Activated CD4-positive, CD25-positive, alpha-beta regulatory T cell treated with anti-CD3 and anti-CD28 coated beads, Interleukin-2, amount 50 U/mL, for 72 hours (primary cell): ENCODE data around the gene PIGV.
"Not testable (repeated sequence)": the region's sequence is repeated elsewhere in the genome, so short reads cannot be mapped to it uniquely, and the experiment has no call there.

Experiments used
- DNase-seq: peaks from one replicate; pipeline ENCODE4 v3.0.0; 2021

The PIGV gene

DNA sequence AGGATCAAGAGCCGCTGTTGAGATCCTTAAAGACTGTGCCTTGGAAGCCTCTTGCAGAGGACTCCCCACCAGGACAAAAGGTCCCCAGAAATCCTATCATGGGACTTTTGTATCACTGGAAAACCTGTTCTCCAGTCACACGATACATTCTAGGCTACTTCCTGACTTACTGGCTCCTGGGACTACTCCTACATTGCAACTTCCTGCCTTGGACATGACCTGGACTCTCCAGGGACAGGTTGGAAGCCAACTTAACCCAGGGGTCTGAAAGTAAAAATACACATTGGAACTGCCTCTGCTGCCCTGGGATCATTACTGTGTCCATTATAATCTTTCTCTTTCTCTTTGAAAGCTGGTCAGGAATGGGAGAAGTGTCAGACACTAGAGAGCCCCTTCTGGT is 9.9 kb downstream of the PIGV start:
- no peak for DNase-seq

DNA sequence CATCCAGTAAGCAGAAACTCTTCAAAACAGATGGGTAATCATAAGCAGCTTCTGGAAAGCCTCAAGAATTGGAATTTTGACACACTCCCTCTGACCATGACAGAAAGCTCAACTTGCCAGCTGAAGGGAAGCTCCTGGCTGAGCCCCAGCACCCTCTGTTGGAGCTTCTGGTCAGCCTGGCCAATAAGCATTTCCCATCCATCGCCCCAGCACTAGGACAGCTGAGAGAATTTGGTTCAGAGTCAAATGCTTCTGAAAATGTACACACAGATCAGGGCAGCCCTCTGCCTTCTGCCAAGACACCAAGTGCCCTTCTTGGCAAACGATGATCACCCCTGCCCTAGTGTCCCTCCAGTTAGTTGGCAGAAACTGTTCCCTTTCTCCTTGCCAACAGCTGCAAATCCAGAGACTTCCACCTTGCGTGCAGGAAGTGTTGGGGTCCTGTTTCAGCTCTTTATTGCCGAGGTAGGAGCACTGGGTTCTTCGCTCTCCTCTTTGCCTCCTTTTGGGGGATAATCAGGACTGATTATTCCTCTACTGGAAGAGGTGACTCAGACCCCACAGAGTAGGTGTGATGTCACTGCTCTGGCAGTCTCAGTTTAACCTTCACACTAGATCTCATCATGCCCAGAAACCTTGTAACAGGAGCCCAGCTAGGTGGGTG is 11.9 kb downstream of the PIGV start:
- no peak for DNase-seq

DNA sequence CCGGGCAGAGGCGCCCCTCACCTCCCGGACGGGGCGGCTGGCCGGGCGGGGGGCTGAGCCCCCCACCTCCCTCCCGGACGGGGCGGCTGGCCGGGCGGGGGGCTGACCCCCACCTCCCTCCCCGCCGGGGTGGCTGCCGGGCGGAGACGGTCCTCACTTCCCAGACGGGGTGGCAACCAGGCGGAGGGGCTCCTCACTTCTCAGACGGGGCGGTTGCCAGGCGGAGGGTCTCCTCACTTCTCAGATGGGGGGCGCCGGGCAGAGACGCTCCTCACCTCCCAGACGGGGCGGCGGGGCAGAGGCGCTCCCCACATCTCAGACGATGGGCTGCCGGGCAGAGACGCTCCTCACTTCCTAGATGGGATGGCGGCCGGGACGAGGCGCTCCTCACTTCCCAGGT is 16.2 kb downstream of the PIGV start:
- DNase-seq, result not testable (repeated sequence)

DNA sequence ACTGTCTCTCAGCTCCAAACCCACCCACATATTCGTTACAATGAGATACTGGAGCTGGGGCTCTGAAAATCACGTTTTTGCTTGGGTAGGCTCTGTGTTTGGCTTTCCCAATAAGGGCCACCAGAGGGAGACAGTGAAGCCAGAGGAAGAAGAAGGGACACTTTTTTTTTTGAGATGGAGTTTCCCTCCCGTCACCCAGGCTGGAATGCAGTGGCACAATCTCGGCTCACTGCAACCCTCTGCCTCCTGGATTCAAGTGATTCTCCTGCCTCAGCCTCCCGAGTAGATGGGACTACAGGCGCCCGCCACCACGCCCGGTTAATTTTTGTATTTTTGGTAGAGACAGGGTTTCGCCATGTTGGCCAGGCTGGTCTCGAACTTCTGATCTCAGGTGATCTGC is 22.4 kb downstream of the PIGV start:
- DNase-seq, result peak; percentile 65

DNA sequence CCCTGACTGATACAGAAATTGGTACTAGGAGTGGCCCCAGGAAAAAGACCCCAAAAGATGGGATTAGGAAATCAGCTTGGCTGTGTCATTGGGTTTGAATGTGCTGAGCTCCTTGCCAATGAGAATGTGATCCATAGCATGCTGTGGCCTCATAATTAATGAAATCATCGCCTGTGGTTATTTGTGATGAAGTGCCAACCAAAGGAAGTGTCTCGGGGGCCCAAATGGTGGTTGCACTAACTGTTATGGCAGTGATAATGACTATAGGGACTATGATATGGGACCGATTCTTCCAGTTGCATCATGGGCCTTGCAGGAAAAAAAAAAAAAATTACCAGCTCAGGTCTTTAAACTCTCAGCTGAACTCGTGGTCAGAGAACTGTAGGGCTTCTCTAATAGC is 23.3 kb downstream of the PIGV start:
- DNase-seq, result no peak

DNA sequence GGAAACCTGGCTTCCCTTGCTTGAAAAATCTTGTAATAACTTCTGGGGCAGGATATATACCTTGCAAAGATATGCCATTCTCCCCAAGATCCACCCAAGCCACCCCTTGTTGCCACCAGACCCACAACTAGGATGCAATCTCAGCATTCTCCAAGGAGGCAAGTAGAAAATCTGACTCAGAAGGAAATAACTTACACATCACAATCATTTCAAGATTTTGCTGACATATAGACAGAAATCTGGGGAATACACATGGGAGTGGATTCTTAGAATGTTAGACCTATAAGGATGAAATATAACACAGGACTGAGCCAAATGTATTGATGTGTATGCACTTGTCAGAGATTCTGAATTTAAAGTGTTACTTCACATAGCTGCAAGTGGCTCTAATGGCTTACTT is 24.0 kb downstream of the PIGV start:
- no peak for DNase-seq

DNA sequence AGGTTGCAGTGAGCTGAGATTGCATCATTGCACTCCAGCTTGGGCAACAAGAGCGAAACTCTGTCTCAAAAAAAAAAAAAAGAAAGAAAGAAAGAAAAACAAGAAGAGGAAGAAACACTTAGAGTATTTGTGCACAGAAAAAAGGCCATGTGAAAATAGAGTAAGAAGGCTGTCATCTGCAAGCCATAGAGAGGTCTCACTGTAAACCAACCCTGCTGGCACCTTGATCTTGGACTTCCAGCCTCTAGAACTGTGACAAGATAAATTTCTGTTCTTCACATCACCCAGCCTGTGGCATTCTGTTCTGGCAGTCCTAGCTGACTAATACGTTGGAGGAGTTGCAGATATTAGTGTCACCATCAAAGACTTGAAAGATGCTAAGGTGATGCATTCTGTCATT is 26.6 kb downstream of the PIGV start:
- DNase-seq, result no peak

DNA sequence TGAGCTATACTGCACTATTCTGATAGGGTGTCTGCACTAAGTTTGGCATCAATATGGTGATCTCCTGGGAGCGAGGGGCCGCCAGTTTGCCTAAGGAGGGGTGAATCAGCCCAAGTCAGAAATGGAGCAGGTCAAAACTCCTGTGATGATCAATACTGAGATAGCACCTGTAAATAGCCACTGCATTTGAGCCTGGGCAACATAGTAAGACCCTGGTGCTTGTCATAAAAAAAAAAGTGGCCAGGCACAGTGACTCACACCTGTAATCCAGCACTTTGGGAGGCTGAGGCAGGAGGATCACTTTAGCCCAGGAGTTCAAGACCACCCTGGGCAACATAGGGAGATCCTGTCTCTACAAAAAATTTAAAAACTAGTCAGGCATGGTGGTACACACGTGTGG is 27.1 kb downstream of the PIGV start:
- no peak for DNase-seq

DNA sequence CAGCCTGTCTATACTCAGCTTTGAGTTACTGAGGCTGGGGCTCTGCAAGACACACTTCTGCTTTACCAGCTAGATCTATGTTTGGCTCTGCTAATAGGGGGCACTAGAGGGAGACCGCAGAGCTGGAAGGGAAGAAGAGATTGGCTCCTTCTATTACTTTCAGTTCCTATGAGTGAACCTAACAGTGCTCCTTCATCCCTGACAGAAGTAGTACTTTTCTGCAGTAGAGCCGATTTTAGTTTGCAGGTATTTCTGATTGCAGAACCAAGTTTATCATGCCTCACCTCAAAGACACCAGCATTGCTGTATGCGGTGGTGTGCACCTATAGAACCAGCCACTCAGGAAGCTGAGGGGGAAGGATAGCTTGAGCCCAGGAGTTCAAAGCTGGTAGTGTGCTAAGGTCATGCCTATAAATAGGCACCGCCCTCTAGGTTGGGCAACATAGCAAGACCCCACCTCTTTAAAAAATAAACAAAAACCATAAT is 33.1 kb downstream of the PIGV start:
- no peak for DNase-seq

DNA sequence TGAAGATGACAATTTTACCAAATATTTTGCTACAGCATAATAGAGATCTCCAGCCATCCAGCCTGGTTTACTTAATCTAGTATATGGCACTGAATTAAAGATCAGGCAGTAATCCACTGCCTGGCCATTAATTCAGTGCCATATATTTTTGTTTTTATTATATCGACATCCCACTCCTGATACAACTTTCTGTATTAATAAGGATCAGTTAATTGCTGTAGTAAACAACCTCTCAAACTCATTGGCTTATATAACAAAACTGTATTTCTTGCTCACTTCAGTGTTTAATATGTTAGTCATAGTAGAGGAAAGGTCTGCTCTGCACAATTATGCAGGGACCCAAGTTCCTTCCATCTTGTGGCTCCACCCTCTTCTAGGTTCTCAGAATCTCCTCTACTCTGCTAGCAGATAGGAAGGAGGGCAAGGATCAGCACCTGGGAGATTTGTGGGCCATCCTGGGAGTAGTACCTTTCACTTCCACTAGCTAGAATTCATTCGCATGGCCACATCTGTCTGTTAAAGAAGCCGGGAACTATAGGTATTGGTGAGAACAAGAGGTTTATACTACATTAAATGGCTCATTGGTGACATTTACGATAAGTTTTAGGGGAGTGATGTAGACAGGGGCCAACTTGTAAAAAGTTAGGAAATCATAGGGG is 35.1 kb downstream of the PIGV start:
- DNase-seq, result no peak

DNA sequence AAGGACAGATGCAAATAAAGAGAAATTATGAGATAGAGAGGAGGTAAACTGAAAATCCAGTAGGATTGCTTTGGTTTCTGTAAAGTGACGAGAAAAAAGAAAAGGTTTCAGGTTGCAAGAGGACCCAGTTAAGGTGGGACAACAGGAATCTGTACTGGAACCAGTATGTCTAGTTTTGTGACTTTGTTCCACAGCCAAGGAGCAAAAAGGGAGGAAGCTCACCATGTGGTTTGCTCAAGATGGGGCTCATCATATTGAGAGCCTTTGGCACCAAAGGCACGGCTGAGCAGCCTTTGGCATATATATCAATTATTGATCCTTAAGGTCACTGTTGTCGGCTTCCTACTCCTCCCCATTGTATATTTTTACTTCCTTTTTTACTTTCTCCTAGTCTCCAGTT is 37.0 kb downstream of the PIGV start:
- no peak for DNase-seq

DNA sequence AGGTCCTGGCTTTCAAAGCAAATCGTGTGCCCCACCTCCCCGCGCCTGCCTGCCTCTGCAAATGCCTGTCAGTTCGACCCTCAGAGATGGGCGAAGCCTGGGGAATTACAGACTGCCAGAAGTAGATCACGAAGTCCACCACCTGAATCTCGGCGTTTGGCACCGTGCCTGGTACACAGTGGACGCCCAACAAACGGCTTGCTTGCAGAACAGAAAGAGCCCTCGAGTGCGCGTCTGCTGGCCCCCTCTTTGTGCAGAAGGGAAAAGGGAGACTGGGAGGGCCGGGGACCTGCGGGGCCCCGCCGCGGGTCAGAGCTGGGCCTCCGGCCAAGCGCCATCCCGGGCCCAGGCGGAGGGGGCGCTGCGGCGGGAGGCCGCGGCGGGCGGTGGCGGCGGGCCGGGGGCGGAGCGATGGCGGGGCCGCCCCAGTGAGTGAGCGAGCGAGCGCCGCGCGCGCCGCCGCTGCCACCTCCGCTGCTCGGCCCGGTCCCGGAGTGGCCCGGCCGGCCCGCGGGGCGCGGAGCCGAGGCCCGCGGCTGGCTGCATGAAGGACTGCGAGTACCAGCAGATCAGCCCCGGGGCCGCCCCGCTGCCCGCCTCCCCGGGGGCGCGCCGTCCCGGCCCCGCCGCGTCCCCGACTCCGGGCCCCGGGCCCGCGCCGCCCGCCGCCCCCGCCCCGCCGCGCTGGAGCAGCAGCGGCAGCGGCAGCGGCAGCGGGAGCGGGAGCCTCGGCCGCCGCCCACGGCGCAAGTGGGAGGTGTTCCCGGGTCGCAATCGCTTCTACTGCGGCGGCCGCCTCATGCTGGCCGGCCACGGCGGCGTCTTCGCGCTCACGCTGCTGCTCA is 38.7 kb downstream of the PIGV start, which contains the start of gene ZDHHC18:
Gene ZDHHC18, plus strand, starts transcription at position 428 of the 845 bp plus-strand sequence. Its CDS starts 117 bp downstream, at position 545.
- DNase-seq, result peak; percentile 84

DNA sequence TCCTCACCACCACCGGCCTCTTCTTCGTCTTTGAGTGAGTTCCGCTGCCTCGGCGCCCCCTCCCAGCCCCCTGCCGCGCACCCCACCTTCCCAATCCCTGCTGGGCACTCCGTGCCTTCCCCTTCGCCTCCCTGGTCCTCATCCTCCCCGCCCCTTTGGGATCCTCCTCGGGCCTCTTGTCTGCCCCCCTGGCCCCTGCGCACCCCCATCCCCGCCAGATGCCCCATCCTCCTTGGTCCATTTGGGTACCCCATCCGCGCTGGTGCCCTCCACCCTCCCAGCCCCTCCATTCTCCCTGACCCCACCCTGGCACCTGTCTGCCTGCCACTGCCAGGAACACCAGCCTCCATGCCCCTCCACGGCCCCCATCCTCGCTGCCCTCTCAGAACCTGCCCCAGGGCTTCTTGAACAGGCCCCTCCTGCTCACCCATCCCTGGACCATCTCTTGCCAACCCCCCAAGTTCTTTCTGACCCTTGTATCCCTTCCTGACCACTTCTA is 39.4 kb downstream of the PIGV start:
- no peak for DNase-seq

DNA sequence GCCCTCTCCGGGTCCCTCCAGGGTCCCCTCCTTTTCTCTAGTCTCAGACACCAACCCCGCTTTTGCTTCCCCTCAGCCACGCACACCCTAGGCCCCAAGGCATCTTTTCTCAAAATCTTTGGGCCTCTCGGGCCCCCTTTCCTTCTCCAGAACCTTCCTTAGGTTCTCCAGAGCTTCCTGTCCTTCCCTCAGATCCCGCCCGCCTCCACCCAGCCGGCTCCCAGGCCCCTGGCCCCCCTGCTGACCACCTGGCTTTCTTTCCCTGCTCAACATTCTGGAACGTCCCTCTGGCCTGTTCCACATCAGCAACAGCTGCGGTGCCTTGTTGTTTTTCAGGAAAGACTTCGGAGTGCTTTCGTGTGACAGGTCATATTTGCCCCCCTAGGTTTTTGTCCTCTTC is 39.9 kb downstream of the PIGV start:
- DNase-seq, result no peak

DNA sequence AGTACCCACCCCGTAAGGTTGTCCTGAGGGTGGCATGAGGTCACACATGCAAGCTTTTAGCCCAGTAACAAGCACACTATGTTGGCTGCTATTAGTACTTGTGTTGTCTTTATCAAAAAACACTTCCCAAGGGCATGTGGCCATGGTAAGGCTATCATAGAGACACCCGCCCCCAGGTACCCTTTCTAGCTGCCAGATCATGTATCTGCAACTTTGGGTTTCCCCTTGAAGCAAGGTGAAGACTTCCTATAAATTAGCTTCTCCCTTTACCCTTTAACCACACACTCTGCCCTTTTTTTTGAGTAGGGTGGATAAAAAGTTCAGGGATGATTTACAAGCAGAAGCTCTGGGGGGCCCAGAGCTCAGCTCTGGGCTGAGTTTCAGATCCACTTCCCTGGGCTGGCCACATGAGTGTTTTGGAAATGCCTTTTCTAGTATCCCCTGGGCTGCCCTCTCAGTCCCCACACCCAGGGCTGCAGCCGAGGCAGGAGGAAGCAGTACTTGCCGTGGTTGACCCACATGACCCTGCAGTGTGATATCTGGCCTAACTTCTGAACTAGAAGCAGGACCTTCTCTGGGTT is 40.8 kb downstream of the PIGV start:
- DNase-seq, result no peak

DNA sequence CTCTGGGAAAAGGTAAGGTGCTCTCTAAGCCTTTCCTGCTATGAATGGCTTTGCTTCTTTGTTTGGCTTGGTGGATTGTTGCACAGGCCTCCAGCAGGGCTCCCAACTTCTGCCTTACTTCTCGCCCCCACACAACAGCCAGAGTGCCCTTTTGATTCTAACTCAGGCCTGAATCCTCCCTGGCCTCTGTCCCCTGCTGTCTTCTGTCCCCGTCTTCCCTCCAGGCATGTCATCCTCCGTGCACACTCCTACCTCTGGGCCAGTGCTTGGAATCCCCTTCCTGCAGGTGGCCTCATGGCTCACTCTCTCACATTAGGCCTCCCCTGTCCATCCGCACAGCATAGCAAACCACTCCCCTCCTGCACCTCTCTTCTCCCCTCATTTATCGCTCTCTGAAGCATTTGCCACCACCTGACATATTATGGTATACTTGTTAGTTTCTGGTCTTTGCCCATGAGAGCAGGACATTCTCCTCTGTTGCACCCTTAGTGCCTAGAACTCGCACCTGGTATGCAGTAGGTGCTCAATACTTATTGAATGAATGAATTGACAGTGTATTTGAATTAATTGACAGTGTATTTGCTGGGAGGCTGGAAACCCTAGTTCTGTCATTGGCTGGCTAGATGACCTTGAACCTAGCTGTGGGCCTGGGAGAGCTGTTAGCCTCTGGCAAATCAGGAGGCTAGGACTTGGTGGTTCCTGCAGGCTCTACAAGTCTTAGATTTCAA is 41.6 kb downstream of the PIGV start:
- no peak for DNase-seq

DNA sequence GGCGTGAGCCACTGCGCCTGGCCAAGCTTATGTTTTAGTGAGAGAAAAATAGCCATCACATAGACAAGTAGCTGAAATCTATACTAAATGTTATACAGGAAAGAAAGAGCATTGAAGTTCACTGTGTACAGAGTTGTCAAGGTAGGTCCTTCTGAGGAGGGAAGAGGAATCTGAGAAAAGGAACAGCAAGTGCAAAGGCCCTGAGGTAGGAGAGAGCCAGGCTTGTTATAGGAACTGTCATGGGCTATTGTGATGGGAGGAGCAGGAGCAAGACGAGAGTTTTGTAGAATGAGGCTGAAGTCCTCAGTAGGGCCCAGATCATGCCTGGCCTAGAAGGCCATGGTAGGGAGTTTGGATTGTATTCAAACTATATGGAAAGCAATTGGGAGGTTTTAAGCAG is 43.3 kb downstream of the PIGV start:
- no peak for DNase-seq

DNA sequence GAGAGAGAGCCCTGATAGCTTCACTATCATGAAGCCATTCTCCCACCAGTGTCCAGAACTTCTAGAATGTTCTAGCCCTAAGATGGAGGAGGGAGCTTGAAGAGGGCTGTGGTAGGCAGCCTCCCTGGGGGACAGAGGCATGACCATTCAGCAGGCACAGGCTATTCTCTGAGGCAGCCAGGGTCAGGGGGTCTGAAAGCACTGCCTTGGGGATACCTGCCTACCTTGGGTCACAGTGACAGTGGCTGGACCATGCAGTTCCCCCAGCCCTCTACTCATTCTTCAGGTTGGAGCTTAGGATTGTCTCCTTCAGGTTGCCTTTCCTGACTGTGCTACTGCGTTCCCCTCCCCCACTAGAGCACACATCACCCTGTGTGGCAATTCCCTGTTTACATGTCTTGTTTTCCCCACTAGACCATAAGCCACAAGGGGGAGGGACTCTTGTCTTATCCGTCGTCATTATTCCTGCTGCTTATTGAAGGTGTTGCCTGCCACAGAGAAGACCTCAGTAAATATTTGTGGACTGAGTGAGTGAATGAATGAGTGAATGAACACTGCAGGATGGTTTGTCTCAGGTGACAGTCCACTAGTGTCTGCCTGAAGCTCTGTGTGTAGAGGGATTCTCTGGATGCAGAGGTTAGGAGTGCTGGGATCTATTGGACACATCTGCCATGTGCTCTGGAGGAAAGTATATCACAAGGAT is 43.9 kb downstream of the PIGV start:
- DNase-seq, result no peak

DNA sequence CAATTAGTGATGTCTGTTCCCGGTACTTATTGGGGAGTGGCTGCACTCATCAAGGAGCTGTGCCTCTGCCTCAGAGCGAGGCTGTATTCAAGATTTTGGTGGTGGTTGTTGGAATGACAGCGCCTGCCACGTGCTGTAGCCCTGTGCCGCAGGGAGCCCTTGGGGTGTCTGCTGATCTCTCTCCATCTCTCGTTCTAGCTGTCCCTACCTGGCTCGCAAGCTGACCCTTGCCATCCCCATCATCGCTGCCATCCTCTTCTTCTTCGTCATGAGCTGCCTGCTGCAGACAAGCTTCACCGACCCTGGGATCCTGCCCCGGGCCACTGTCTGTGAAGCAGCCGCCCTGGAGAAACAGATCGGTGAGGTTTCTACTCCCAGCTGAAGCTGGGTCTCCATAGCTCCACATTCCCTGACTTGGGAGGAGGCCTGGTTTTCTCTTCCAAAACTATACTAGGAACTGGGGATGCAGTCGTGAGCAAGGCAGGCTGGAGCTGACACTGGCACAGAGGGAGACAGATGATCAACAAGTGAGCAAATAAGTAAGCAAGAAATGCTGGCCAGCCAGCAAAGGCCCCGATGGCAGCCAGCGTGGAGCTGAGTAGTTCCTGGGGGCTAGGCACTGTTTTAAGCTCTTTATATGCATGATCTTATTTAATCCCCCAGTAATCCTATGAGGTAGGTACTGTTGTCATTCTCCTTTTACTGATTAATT is 44.7 kb downstream of the PIGV start:
- no peak for DNase-seq

DNA sequence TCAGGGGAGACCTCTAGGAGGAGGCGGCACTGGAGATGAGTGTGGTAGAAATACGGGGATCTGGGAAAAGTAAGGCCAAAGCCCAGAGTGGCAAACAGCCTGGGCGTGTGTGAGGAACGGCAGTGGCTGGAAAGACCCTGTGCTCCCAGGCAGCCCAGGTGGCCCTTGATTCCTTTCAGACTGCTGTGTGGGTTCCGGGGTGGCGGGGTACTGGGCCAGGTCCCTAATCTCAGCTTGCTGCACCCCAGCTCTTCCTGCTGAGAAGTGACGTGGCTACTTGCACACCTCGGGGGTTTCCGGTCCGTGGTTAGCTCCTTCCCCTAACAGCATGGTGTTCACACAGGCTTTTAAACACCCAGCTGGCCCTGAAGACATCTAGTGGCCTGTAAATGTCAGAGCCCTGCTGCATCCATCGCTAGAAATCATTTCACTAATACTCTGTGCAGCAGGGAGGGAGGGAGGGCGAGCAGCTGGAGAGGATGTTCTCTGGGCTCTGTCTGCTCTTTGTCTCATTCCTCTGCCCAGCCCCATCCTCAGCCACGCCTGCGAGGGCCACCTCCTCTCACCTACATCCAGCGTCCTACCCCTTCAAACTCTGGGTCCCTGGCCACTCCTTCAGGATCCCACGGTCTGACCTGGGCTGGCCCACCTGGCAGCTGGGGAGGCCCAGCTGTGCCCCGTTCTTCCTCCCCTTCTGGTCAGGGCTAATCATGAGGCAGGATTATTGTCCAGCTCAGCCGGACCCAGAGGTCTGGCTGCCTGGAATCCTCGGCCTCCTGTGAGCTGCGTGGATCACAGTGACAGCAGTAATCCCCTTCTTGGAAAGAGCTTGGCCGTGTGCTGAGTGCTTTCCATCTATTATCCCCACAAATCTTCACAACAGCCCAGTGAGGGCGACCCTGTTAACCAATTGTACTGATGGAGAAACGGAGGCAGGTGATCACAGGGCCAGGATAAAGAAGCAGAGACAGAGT is 46.0 kb downstream of the PIGV start:
- peak; percentile 77 for DNase-seq
